Measurements from ENCODE around the gene TGOLN2.
"Not testable (repeated sequence)": the region's sequence is repeated elsewhere in the genome, so short reads cannot be mapped to it uniquely, and the experiment has no call there.

The TGOLN2 gene

GRCh38 chr2:85327822-85328617 is at the start of gene TGOLN2:
Gene TGOLN2, minus strand, starts transcription at chr2:85327989. Its CDS starts 27 bp downstream, at chr2:85327962.
- no peaks in the 10 kb centered on the region for H3K9me3 Mint-ChIP-seq
- no peaks in the 10 kb centered on the region for H3K27me3 Mint-ChIP-seq (ENCODE audit: low read depth)
- peaks cover 46% of the 10 kb centered on the region for H3K36me3 Mint-ChIP-seq (ENCODE audit: low read depth)
- H3K27ac Mint-ChIP-seq = peak within 1 kb of the TSS; percentile 99
- peaks cover 35% of the 10 kb centered on the region for H3K4me1 Mint-ChIP-seq (ENCODE audit: low read depth)
- H3K4me3 Mint-ChIP-seq = peak within 1 kb of the TSS; percentile 96

DNA sequence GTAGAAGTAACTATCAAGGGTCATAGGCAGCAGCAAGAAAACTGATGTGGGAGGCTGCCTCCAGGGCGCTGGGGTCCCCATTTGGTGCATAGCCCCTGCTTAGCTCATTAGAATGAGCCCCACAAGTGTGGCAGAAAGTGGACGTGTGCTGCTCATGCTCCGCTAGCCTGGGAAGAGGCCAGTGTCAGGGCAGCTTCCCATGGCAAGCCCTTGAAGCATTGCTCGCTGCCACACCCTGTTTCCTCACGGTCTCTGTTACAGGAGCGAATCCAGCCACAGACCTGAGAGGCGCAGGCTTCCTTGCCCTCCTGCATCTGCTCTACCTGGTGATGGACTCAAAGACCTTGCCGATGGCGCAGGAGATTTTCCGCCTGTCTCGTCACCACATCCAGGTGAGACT is 49.3 kb upstream of the TGOLN2 start:
- Mint-ChIP-seq H3K4me1 (ENCODE audit: low read depth) (no peaks in the 10 kb centered on the region), H3K4me3 (no peak overlapping the region), H3K27ac (no peak overlapping the region), H3K9me3 (peaks cover 6% of the 10 kb centered on the region), H3K27me3 (ENCODE audit: low read depth) (no peaks in the 10 kb centered on the region), H3K36me3 (ENCODE audit: low read depth) (peaks cover 45% of the 10 kb centered on the region)

DNA sequence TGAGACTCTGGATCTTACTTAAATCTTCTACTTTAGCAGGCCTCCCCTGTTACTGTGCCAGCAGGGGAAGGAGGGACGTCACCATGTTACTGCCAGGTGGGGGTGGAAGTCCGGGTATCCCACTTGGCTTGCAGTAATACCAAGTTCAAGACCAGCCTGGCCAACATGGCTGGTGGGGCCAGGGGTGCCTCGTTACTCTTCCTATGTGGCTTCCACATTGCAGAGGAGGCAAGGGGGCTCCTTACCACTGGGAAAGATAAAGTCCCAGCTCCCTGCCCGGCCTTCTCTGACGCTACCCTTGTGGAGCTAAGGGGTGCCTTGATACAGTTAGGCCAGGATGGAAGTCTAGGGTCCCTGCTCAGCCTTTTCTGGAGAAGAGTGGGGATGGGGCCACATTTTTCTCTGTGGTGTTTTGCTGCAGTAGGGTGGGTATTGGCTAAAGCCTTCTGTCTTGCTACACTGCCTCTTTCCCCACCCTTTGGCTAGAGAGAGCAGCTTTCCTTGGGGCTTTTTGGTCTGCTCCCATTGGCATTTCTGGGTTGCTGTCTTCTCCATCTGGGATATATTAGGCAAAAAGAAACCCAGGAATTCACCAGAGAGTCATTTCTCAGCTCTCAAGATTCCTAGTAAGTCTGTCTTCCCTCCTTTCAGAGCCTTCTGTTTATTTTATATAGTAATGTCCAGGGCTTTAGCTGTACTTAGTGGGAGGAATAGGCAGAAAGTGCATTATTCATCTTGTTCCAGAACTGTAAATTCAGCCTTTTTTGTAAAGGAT is 48.7 kb upstream of the TGOLN2 start:
- H3K27ac Mint-ChIP-seq = no peak overlapping the region
- H3K36me3 Mint-ChIP-seq (ENCODE audit: low read depth) = peaks cover 44% of the 10 kb centered on the region
- no peaks in the 10 kb centered on the region for H3K27me3 Mint-ChIP-seq (ENCODE audit: low read depth)
- H3K4me1 Mint-ChIP-seq (ENCODE audit: low read depth) = no peaks in the 10 kb centered on the region
- no peak overlapping the region for H3K4me3 Mint-ChIP-seq
- peaks cover 6% of the 10 kb centered on the region for H3K9me3 Mint-ChIP-seq

- Mint-ChIP-seq H3K4me3 (no peak overlapping the region), H3K27ac (no peak overlapping the region), H3K36me3 (ENCODE audit: low read depth) (peaks cover 26% of the 10 kb centered on the region), H3K4me1 (ENCODE audit: low read depth) (no peaks in the 10 kb centered on the region), H3K9me3 (no peaks in the 10 kb centered on the region), H3K27me3 (ENCODE audit: low read depth) (no peaks in the 10 kb centered on the region)
Measured at GRCh38 chr2:85371045-85371444, 43.3 kb upstream of the TGOLN2 start.

DNA sequence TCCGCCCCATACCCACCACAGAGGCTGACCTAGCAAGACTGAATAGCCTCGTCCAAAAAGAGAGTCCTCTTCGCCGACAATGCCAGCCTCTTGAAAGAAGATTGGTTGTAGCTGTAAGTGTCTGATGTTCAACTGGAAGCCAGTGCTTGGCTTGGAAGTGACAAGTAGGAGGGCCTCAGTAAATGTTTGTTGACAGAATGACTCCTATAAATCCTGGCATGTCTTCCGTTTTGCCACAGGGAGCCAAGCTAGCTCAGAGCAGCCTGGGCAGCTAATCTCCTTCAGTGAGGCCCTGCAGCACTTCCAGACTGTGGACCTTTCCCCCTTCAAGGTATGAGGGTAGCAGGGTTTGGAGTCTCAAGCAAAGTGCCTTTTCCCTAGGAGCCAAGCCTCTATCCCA is 41.7 kb upstream of the TGOLN2 start:
- no peaks in the 10 kb centered on the region for H3K4me1 Mint-ChIP-seq (ENCODE audit: low read depth)
- peaks cover 20% of the 10 kb centered on the region for H3K36me3 Mint-ChIP-seq (ENCODE audit: low read depth)
- no peaks in the 10 kb centered on the region for H3K9me3 Mint-ChIP-seq
- H3K27me3 Mint-ChIP-seq (ENCODE audit: low read depth) = no peaks in the 10 kb centered on the region
- H3K27ac Mint-ChIP-seq = no peak overlapping the region
- no peak overlapping the region for H3K4me3 Mint-ChIP-seq

- Mint-ChIP-seq H3K27me3 (ENCODE audit: low read depth) (no peaks in the 10 kb centered on the region), H3K27ac (no peak overlapping the region), H3K4me3 (no peak overlapping the region), H3K4me1 (ENCODE audit: low read depth) (no peaks in the 10 kb centered on the region), H3K36me3 (ENCODE audit: low read depth) (peaks cover 19% of the 10 kb centered on the region), H3K9me3 (no peaks in the 10 kb centered on the region)
Measured at GRCh38 chr2:85368921-85369320, 41.1 kb upstream of the TGOLN2 start.

- H3K27ac Mint-ChIP-seq = no peak overlapping the region
- no peak overlapping the region for H3K4me3 Mint-ChIP-seq
- H3K27me3 Mint-ChIP-seq (ENCODE audit: low read depth) = no peaks in the 10 kb centered on the region
- H3K9me3 Mint-ChIP-seq = no peaks in the 10 kb centered on the region
- H3K4me1 Mint-ChIP-seq (ENCODE audit: low read depth) = no peaks in the 10 kb centered on the region
- peaks cover 23% of the 10 kb centered on the region for H3K36me3 Mint-ChIP-seq (ENCODE audit: low read depth)
Measured at GRCh38 chr2:85367180-85367579, 39.4 kb upstream of the TGOLN2 start.

DNA sequence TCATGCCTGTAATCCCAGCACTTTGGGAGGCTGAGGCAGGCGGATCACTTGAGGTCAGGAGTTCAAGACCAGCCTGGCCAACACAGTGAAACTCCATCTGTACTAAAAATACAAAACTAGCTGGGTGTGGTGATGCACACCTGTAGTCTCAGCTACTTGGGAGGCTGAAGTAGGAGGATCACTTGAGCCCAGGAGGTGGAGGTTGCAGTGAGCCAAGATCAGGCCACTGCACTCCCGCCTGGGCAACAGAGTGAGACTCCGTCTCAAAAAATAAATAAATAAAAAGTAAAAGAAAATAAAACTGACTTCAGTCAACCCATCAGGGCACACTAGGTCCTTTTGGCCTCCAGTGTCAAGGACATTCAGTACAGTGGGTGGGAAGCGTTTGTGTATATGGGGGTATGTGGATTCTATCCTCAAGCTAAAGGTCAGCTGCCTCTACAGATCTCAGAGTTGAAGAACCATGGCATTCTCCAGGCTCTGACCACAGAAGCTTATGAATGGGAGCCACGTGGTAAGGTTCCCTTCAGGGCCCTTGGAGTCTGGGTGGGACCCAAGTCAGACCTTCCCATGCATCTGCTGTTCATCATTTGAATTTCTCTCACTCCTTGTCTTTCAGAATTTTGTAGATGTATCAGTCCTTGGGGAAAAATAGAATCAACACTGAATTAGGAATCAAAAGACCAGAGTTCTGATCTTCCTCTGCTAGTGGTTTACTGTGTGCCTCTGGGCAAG is 35.0 kb upstream of the TGOLN2 start:
- H3K4me1 Mint-ChIP-seq (ENCODE audit: low read depth); H3K27ac Mint-ChIP-seq; H3K27me3 Mint-ChIP-seq (ENCODE audit: low read depth); H3K9me3 Mint-ChIP-seq; H3K4me3 Mint-ChIP-seq: not testable (repeated sequence)
- H3K36me3 Mint-ChIP-seq (ENCODE audit: low read depth) = peaks cover 34% of the 10 kb centered on the region

GRCh38 chr2:85357736-85358135 is 29.9 kb upstream of the TGOLN2 start:
- Mint-ChIP-seq H3K4me3 (no peak overlapping the region), H3K9me3 (no peaks in the 10 kb centered on the region), H3K36me3 (ENCODE audit: low read depth) (peaks cover 34% of the 10 kb centered on the region), H3K4me1 (ENCODE audit: low read depth) (peaks cover 34% of the 10 kb centered on the region), H3K27ac (no peak overlapping the region), H3K27me3 (ENCODE audit: low read depth) (no peaks in the 10 kb centered on the region)

DNA sequence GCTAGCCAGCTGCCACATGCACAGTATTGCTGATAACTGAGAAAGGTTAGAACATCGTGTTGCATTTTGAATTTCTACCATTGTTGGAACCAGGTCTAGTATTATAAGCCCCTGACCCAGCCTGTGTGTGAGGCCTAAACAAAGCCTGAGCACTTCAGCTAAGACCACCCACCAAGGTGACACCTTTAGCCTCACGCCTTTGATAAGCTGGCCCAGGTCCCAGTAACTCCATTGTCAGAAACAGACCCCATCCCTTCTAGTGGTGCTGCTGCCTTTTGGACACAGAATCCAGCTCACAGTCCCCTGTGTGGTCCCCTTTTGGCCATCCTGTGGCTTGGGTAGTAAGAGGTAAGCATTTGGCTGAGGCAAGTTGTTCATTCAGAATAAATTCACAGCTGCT is 28.4 kb upstream of the TGOLN2 start:
- Mint-ChIP-seq H3K9me3 (no peaks in the 10 kb centered on the region), H3K36me3 (ENCODE audit: low read depth) (peaks cover 28% of the 10 kb centered on the region), H3K27ac (no peak overlapping the region), H3K27me3 (ENCODE audit: low read depth) (no peaks in the 10 kb centered on the region), H3K4me1 (ENCODE audit: low read depth) (peaks cover 38% of the 10 kb centered on the region), H3K4me3 (no peak overlapping the region)

DNA sequence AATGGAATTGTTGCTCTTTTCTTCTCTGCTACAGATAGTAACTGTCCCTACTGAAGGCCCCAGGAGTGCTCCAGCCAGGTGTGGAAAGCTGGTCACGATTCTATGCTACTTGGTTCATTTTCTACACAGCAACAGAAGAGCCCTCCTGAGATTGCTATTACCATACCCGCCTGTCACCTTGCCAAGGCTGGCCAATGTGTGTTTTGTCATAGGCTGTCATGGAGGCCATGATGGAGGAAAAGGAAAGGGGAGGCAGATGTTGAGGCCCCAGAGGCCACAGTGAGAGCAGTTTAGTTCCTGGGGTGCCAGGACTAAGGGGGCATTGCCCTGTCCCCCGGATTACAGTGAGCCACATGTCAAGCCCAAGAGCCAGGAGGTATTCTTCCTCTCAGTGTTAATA is 27.7 kb upstream of the TGOLN2 start:
- peaks cover 31% of the 10 kb centered on the region for H3K36me3 Mint-ChIP-seq (ENCODE audit: low read depth)
- peaks cover 38% of the 10 kb centered on the region for H3K4me1 Mint-ChIP-seq (ENCODE audit: low read depth)
- peak overlapping the region; percentile 100 for H3K4me3 Mint-ChIP-seq
- no peaks in the 10 kb centered on the region for H3K9me3 Mint-ChIP-seq
- H3K27me3 Mint-ChIP-seq (ENCODE audit: low read depth) = no peaks in the 10 kb centered on the region
- peak overlapping the region; percentile 73 for H3K27ac Mint-ChIP-seq

- Mint-ChIP-seq H3K4me1 (ENCODE audit: low read depth) (peaks cover 38% of the 10 kb centered on the region), H3K27me3 (ENCODE audit: low read depth) (no peaks in the 10 kb centered on the region), H3K9me3 (no peaks in the 10 kb centered on the region), H3K36me3 (ENCODE audit: low read depth) (peaks cover 34% of the 10 kb centered on the region), H3K27ac (peak overlapping the region; percentile 98), H3K4me3 (peak overlapping the region; percentile 100)
Measured at GRCh38 chr2:85355073-85355410, 27.3 kb upstream of the TGOLN2 start.

DNA sequence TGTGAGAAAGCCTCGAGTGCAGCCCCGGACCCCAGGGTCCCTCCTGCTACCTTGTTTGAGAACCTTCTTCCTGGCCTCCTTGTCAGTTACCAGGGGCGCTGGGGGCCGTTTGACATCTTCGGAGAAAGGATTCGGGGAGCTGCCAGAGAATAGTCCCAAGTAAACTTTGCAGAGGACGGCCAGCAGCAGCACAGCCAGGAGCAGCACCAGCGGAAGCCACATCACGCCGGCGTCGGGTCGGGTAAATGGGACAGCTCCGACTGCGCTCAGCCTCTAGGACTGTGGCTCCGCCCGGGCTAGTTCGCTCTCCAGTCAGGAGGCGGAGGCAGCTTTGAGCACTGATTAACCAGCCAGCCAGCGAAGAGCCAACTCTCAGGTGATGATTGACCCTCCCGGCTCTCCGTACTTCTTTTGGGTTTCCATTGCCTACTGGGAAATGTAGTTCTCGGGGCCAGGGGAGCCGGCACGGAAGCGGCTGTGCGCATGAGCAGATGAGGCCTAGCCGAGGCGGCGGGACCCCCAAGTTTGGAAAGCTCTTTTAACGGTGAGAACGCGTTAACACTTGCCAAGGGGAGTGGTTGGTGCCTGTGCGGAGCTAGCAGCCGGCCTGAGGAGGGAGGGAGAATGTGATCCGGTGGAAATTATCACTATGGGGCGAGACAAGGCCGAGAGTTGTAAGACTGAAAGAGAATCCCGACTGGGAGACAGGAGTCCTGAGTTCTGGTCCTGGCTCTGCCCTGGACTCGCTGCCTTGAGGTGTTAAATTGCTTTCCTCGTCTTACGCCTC is 26.7 kb upstream of the TGOLN2 start, which contains the start of the genes ELMOD3 and RETSAT:
TSS of gene ELMOD3 (plus strand) at position 484 of the 787 bp plus-strand sequence. CDS start 2,430 bp downstream, outside the sequence.
TSS of gene RETSAT (minus strand) at position 243 of the 787 bp plus-strand sequence. CDS start at position 222, 21 bp downstream.
- H3K4me3 Mint-ChIP-seq = peak within 1 kb of the TSS; percentile 100
- peak within 1 kb of the TSS; percentile 98 for H3K27ac Mint-ChIP-seq
- peaks cover 37% of the 10 kb centered on the region for H3K36me3 Mint-ChIP-seq (ENCODE audit: low read depth)
- peaks cover 38% of the 10 kb centered on the region for H3K4me1 Mint-ChIP-seq (ENCODE audit: low read depth)
- H3K9me3 Mint-ChIP-seq = no peaks in the 10 kb centered on the region
- H3K27me3 Mint-ChIP-seq (ENCODE audit: low read depth) = no peaks in the 10 kb centered on the region

DNA sequence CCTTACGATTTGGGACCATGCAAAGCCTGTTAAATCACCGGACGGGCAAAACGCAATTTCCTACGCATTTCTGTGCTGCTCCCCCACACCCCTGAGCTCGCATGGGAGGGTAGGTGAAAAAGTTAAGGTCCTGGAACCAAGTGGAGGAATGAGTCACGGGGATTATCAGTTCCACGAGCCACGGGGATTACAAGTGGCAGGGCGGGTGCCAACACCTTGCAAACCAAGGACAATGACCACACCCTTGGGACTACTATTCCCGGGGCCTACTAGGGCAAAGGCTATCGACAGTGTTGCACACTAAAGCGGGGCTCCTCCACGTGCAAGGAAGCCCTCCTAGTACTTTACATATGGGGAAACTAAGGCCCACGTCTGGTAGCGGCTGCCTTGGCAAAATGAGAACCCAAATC is 26.1 kb upstream of the TGOLN2 start:
- Mint-ChIP-seq H3K4me1 (ENCODE audit: low read depth) (peaks cover 37% of the 10 kb centered on the region), H3K4me3 (peak overlapping the region; percentile 100), H3K27ac (peak overlapping the region; percentile 98), H3K27me3 (ENCODE audit: low read depth) (no peaks in the 10 kb centered on the region), H3K36me3 (ENCODE audit: low read depth) (peaks cover 38% of the 10 kb centered on the region), H3K9me3 (no peaks in the 10 kb centered on the region)

Measured in T-helper 1 cell treated with Interleukin-12 subunit alpha and Interleukin-12 subunit beta and Interleukin-4 antibody, amounts not matched to agents 30 μg/mL and 1 μg/mL, for 36 hours (primary cell).